ENCODE data around the gene ATF6. TPM values are rescaled to one million over a fixed set of nuclear protein-coding genes. Genes with fewer than 3 reads are reported as not detected.
"Not testable (repeated sequence)": the region's sequence is repeated elsewhere in the genome, so short reads cannot be mapped to it uniquely, and the experiment has no call there.

ATF6 gene
- total and polyA plus RNA-seq, 2 experiments from 2014 or later = 14.6 to 18.1 TPM

DNA sequence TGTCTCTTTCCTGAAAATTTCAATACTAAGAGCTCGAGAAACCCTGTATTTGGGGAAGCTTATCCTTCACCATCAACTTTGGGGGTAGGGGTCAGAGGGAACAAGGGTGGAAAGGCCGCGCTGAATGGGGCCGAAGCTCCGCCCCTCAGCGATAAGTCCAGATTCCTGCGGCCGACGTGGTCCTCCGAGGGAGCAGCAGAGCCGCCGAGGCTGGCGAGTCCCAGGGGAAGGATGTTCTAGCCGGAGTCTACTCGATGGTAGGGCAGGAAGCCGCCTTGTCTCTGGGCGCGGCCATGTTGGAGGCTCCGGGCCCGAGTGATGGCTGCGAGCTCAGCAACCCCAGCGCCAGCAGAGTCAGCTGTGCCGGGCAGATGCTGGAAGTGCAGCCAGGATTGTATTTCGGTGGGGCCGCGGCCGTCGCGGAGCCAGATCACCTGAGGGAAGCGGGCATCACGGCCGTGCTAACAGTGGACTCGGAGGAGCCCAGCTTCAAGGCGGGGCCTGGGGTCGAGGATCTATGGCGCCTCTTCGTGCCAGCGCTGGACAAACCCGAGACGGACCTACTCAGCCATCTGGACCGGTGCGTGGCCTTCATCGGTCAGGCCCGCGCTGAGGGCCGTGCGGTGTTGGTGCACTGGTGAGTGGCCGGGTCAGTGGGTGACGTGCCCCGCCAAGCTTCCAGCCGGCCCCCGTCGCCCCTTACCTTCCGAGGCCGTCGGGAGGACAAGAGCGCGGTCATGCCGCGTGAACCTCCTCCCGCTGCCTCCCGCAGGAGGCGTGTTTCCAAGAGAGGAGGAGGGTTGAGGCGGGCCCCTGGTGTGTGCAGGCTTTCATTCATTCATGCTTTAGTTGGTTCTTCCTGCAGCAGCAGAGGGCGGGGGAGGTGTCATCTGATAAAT is 16.4 kb upstream of the ATF6 start, which contains the start of gene DUSP12:
TSS of gene DUSP12 (plus strand) at position 278 of the 899 bp plus-strand sequence. CDS start at position 294, 16 bp downstream.
- H3K4me1 ChIP-seq (ENCODE audit: low read depth) = peaks cover 6% of the 10 kb centered on the region
- peak within 1 kb of the TSS; percentile 77 for H3K4me3 ChIP-seq
- TF ChIP-seq CTCF (IDR thresholded peaks at IDR 0.05; ENCODE audit: low read depth, low read length) = no peak
- peaks cover 32% of the 10 kb centered on the region for H3K36me3 ChIP-seq
- no peaks in the 10 kb centered on the region for H3K9me3 ChIP-seq (ENCODE audit: low read depth)
- peak within 1 kb of the TSS; percentile 90 for H3K27ac ChIP-seq
- no peaks in the 10 kb centered on the region for H3K27me3 ChIP-seq
- peak; percentile 95 to 98 for DNase-seq (ENCODE audit: low read depth in 1 of 2, low spot score in 1 of 2)

DNA sequence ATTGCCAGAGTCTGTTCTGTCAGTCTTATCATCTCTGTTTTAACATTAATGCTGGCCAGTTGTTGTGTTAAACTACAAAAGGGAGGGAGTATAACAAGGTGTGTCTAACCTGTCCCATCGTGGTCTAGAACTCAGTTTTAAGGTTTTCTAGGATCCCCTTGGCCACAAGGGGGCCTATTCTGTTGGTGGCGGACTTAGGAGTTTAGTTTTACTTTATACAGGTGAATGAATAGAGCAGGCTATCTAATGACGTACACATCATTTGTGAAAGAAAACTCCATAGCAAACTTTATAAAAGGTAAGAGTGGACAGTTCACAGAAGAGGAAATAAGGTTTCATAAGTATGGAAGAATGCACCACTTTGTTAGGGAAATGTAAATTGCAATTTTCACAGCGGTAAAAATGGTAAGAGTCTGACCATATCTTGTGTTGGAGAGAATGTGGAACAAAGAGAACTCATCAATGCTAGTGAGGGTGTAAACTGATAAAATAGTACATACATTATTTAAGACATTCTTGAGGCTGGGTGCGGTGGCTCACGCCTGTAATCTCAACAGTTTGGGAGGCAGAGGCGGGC is 2.5 kb upstream of the ATF6 start:
- TF ChIP-seq CTCF (IDR thresholded peaks at IDR 0.05; ENCODE audit: low read depth, low read length) = peak; percentile 54
- H3K36me3 ChIP-seq = peaks cover 2% of the 10 kb centered on the region
- H3K4me3 ChIP-seq = no peak overlapping the region
- H3K27ac ChIP-seq = no peak overlapping the region
- peak in 1 of 2 donors; percentile 35 for DNase-seq (ENCODE audit: low read depth in 1 of 2, low spot score in 1 of 2)
- no peaks in the 10 kb centered on the region for H3K9me3 ChIP-seq (ENCODE audit: low read depth)
- H3K27me3 ChIP-seq = no peaks in the 10 kb centered on the region
- H3K4me1 ChIP-seq (ENCODE audit: low read depth) = peaks cover 6% of the 10 kb centered on the region

DNA sequence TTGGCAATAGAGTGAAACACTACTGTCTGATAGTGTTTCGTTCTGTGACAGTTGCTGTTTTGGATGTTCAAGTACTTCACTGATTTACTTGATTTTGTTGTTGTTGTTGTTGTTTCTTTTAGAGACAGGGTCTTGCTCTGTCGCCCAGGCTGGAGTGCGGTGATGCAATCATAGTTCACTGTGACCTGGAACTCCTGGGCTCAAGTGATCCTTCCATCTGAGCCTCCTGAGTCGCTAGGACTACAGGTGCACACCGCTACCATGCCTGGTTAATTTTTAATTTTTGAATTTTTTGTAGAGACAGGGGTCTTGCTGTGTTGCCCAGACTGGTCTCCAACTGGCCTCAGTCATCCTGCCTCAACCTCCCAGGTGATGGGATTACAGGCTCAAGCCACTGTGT is 2.3 kb downstream of the ATF6 start:
- Histone ChIP-seq H3K9me3 (ENCODE audit: low read depth) (no peaks in the 10 kb centered on the region), H3K36me3 (no peaks in the 10 kb centered on the region), H3K4me3 (no peak overlapping the region), H3K27ac (no peak overlapping the region), H3K4me1 (ENCODE audit: low read depth) (peaks cover 6% of the 10 kb centered on the region), H3K27me3 (no peaks in the 10 kb centered on the region)
- no peak for TF ChIP-seq CTCF (IDR thresholded peaks at IDR 0.05; ENCODE audit: low read depth, low read length)
- DNase-seq (ENCODE audit: low read depth in 1 of 2, low spot score in 1 of 2) = no peak

GRCh38 chr1:161768986-161769672 is 3.0 kb downstream of the ATF6 start:
- Histone ChIP-seq H3K27me3 (no peaks in the 10 kb centered on the region), H3K27ac (no peak overlapping the region), H3K4me3 (no peak overlapping the region), H3K4me1 (ENCODE audit: low read depth) (peaks cover 6% of the 10 kb centered on the region), H3K36me3 (no peaks in the 10 kb centered on the region), H3K9me3 (ENCODE audit: low read depth) (no peaks in the 10 kb centered on the region)
- no peak for DNase-seq (ENCODE audit: low read depth in 1 of 2, low spot score in 1 of 2)
- TF ChIP-seq CTCF (IDR thresholded peaks at IDR 0.05; ENCODE audit: low read depth, low read length) = no peak

DNA sequence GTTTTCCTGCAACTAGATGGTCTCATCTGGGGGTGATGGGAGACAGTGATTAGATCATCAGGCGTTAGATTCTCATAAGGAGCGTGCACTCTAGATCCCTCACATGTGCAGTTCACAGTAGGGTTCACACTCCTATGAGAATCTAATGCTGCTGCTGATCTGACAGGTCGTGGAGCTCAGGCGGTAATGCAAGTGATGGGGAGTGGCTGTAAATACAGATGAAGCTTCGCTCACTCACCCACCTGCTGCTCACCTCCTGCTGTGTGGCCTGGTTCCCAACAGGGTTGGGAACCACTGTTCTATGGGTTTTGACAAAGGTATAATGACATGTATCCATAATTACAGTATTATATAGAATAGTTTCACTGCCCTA is 3.5 kb downstream of the ATF6 start:
- H3K36me3 ChIP-seq; H3K9me3 ChIP-seq (ENCODE audit: low read depth): not testable (repeated sequence)

More for the DNA sequence above, 3.5 kb downstream of the ATF6 start:
- not testable (repeated sequence) for H3K4me3 ChIP-seq; H3K4me1 ChIP-seq (ENCODE audit: low read depth); DNase-seq (ENCODE audit: low read depth in 1 of 2, low spot score in 1 of 2); H3K27ac ChIP-seq; H3K27me3 ChIP-seq
